Measurements from ENCODE around the gene GOLGA8F. TPM values are rescaled to one million over a fixed set of nuclear protein-coding genes. Genes with fewer than 3 reads are reported as not detected.

The GOLGA8F gene, protein sequence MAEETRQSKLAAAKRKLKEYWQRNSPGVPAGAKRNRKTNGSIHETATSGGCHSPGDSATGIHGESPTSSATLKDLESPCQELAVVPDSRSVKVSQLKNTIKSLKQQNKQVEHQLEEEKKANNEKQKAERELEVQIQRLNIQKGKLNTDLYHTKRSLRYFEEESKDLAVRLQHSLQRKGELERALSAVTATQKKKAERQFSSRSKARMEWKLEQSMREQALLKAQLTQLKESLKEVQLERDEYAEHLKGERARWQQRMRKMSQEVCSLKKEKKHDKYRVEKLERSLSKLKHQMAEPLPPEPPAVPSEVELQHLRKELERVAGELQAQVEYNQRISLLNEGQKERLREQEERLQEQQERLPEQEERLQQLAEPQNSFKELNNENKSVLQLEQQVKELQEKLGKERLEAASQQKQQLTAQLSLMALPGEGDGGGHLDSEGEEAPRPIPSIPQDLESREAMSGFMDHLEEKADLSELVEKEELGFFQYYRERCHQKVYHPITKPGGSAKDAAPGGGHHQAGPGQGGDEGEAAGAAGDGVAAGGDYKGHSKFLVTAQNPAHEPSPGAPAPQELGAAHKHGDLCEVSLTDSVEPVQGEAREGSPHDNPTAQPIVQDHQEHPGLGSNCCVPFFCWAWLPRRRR
- total RNA-seq = not detected in 2 replicates

DNA sequence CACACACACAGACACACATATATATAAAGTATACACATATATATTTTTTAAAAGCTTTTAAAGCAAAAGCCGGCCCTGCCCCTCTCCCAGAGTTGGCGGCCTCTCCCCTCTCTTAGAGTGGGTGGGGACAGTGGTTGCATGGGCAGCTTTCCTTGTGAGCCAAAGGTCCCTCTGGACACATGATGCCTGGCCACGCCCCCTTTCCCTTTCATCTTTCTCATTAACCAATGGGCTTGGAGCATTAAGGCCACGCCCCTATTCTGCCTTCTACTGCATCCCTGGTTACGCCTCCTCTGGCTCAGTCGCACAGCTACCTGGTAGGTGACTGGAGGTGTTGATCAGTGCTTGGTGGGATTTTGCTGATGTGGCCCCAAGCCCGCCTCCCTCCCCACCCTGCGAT is at the start of gene GOLGA8F:
Gene GOLGA8F (plus strand): TSS at position 301 of the 400 bp plus-strand sequence. CDS start 98 bp downstream, at position 399.

DNA sequence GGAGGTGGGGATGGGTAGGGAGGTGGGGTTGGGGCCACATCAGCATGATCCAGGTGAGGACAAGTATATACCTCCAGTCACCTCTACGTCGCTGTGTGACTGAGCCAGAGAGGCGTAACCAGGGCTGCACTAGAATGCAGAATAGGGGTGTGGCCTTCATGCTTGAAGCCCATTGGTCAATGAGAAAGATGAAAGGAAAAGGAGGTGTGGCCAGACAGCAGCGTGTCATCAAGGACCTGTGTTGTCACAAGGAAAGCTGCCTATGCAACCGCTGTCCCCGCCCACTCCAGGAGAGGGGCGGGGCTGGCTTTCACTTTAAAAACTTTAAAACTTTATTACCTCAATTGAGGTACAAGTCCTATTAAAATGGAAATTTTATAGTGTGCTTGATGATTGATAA is 20.5 kb upstream of the GOLGA8F start, which contains the start of gene GOLGA6L24:
Gene GOLGA6L24 (minus strand): TSS at position 101 of the 400 bp plus-strand sequence. CDS start 61 bp downstream, at position 40.

Other genes with a start within 250 kb of the GOLGA8F start
- 49.8 and 62.9 TPM in 2 replicates for gene HERC2, start 56.5 kb upstream of the GOLGA8F start, total RNA-seq
- not detected in 2 replicates for gene GOLGA6L24, start 20.6 kb upstream of the GOLGA8F start, total RNA-seq
- not detected in 2 replicates for gene GOLGA8G, start 154.3 kb downstream of the GOLGA8F start, total RNA-seq
- gene GOLGA6L25, start 174.9 kb downstream of the GOLGA8F start, total RNA-seq = not detected in 2 replicates

Measured in dermis lymphatic vessel endothelial cell (primary cell).